ENCODE results near the gene NT5M. TPM values are rescaled to one million over a fixed set of nuclear protein-coding genes. Genes with fewer than 3 reads are reported as not detected.
A peak's percentile ranks its signal among the peaks of the same experiment; 100 is the strongest.

The NT5M gene
- total RNA-seq, 1 experiment from 2014 or later: 8.6 TPM

DNA sequence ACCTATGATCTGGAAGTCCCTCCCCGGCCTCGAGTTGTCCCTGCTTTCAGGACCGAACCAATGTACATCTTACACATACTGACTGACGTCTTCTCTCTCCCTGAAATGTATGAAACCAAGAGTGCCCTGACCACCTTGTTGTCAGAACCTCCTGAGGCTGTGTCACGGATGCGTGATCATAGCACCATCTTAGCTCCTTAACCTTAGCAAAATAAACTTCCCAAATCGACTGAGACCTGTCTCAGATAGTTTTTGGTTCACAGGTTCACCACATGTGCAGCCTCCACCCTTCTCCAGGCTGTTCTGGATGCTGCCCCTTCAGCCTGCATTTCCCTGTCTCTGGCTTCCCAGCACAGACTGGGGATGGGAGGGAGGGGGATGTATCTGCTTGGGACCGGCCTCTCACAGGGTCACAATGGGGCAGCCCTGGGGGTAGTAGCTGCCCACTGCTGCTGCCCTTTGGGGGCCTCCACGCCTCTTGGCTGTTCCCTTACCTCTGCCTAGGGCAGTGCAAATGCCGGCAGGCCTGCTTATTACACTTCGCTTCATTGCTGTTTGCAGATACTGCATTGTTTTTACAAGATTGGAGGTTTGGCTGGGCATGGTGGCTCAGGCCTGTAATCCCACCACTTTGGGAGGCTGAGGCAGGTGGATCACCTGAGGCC is 69.8 kb downstream of the NT5M start:
- TF ChIP-seq EZH2phosphoT487 (IDR thresholded peaks at IDR 0.05; ENCODE audit: borderline replicate concordance, low read length): no peak
- no peak for TF ChIP-seq EZH2 (IDR thresholded peaks at IDR 0.05; ENCODE audit: low read length, unreplicated experiment)
- TF ChIP-seq, protein P1, sequence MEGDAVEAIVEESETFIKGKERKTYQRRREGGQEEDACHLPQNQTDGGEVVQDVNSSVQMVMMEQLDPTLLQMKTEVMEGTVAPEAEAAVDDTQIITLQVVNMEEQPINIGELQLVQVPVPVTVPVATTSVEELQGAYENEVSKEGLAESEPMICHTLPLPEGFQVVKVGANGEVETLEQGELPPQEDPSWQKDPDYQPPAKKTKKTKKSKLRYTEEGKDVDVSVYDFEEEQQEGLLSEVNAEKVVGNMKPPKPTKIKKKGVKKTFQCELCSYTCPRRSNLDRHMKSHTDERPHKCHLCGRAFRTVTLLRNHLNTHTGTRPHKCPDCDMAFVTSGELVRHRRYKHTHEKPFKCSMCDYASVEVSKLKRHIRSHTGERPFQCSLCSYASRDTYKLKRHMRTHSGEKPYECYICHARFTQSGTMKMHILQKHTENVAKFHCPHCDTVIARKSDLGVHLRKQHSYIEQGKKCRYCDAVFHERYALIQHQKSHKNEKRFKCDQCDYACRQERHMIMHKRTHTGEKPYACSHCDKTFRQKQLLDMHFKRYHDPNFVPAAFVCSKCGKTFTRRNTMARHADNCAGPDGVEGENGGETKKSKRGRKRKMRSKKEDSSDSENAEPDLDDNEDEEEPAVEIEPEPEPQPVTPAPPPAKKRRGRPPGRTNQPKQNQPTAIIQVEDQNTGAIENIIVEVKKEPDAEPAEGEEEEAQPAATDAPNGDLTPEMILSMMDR (conservative IDR thresholded peaks at IDR 0.05; ENCODE audit: low read depth, low read length): no peak
- Histone ChIP-seq H3K9ac (ENCODE audit: low read length) (no peak overlapping the region), H3F3A (ENCODE audit: low read length, unreplicated experiment) (no peaks in the 10 kb centered on the region), H3K27ac (ENCODE audit: low read length) (no peak overlapping the region), H3K27me3 (ENCODE audit: low read length) (no peaks in the 10 kb centered on the region), H4K20me1 (ENCODE audit: low read length) (no peaks in the 10 kb centered on the region), H3K4me2 (ENCODE audit: low read length) (no peak overlapping the region), H3K4me1 (ENCODE audit: insufficient read depth, low read length) (peaks cover 22% of the 10 kb centered on the region), H3K36me3 (ENCODE audit: low read depth, low read length) (no peaks in the 10 kb centered on the region), H2AFZ (ENCODE audit: low read length) (no peak overlapping the region), H3K4me3 (ENCODE audit: low read length) (no peak overlapping the region), H3K9me3 (ENCODE audit: low read length) (no peaks in the 10 kb centered on the region), H3K79me2 (ENCODE audit: low read length) (no peaks in the 10 kb centered on the region), H3K9me2 (replicated peaks; ENCODE audit: low read length) (no peaks in the 10 kb centered on the region)
- intact Hi-C loops (cut with micrococcal nuclease): no loop called here
- POLR2A ChIA-PET (ENCODE audit: unreplicated experiment): no interaction called here
- BruUV-seq (replicated peaks): no TSS peak
- no peak for DNase-seq
- no peak for ATAC-seq
- CTCF ChIA-PET: no interaction called here

DNA sequence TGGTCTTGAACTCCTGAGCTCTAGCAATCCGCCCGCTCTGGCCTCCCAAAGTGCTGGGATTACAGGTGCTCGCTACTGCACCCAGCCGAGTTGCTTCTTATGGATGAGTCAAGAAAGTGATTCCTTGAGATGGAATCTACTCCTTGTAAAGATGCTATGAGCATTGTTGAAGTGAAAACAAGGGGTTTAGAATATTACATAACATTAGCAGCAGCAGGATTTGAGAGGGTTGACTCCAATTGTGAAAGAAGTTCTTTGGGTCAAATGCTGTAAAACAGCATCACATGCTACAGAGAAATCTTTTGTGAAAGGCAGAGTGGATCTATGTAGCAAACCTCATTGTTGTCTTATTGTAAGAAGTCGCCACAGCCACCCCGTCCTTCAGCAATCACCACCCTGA is 72.7 kb downstream of the NT5M start:
- no peak overlapping the region for H3K4me3 ChIP-seq (ENCODE audit: low read length)
- no TSS peak for BruUV-seq (replicated peaks)
- ATAC-seq: no peak
- H3K4me2 ChIP-seq (ENCODE audit: low read length): no peak overlapping the region
- H3K9ac ChIP-seq (ENCODE audit: low read length): no peak overlapping the region
- ChIA-PET POLR2A (ENCODE audit: unreplicated experiment) (no interaction called here), CTCF (no interaction called here)
- DNase-seq: peak; percentile 46
- TF ChIP-seq EZH2 (IDR thresholded peaks at IDR 0.05; ENCODE audit: low read length, unreplicated experiment) (no peak), EZH2phosphoT487 (IDR thresholded peaks at IDR 0.05; ENCODE audit: borderline replicate concordance, low read length) (no peak)
- TF ChIP-seq, protein P1 (conservative IDR thresholded peaks at IDR 0.05; ENCODE audit: low read depth, low read length): no peak
- no peaks in the 10 kb centered on the region for H3F3A ChIP-seq (ENCODE audit: low read length, unreplicated experiment)
- no peaks in the 10 kb centered on the region for H3K27me3 ChIP-seq (ENCODE audit: low read length)
- no peaks in the 10 kb centered on the region for H3K36me3 ChIP-seq (ENCODE audit: low read depth, low read length)
- no peak overlapping the region for H2AFZ ChIP-seq (ENCODE audit: low read length)
- intact Hi-C loops (cut with micrococcal nuclease): no loop called here
- H4K20me1 ChIP-seq (ENCODE audit: low read length): no peaks in the 10 kb centered on the region
- H3K4me1 ChIP-seq (ENCODE audit: insufficient read depth, low read length): peaks cover 13% of the 10 kb centered on the region
- no peaks in the 10 kb centered on the region for H3K9me3 ChIP-seq (ENCODE audit: low read length)
- no peaks in the 10 kb centered on the region for H3K9me2 ChIP-seq (replicated peaks; ENCODE audit: low read length)
- peak overlapping the region; percentile 13 for H3K27ac ChIP-seq (ENCODE audit: low read length)
- no peaks in the 10 kb centered on the region for H3K79me2 ChIP-seq (ENCODE audit: low read length)

- ATAC-seq (peak; percentile 76), DNase-seq (peak; percentile 63)
- H3K9me2 ChIP-seq (replicated peaks; ENCODE audit: low read length): no peaks in the 10 kb centered on the region
- H3K4me3 ChIP-seq (ENCODE audit: low read length): no peak overlapping the region
- H3K4me2 ChIP-seq (ENCODE audit: low read length): no peak overlapping the region
- H3K4me1 ChIP-seq (ENCODE audit: insufficient read depth, low read length): peaks cover 13% of the 10 kb centered on the region
- H3K27ac ChIP-seq (ENCODE audit: low read length): peak overlapping the region; percentile 13
- TF ChIP-seq, protein P1 (conservative IDR thresholded peaks at IDR 0.05; ENCODE audit: low read depth, low read length): no peak
- TF ChIP-seq EZH2 (IDR thresholded peaks at IDR 0.05; ENCODE audit: low read length, unreplicated experiment): no peak
- TF ChIP-seq EZH2phosphoT487 (IDR thresholded peaks at IDR 0.05; ENCODE audit: borderline replicate concordance, low read length): no peak
- H3K9ac ChIP-seq (ENCODE audit: low read length): no peak overlapping the region
- no peaks in the 10 kb centered on the region for H3K9me3 ChIP-seq (ENCODE audit: low read length)
- no peaks in the 10 kb centered on the region for H4K20me1 ChIP-seq (ENCODE audit: low read length)
- H3K79me2 ChIP-seq (ENCODE audit: low read length): no peaks in the 10 kb centered on the region
- POLR2A ChIA-PET (ENCODE audit: unreplicated experiment): no interaction called here
- H3K36me3 ChIP-seq (ENCODE audit: low read depth, low read length): no peaks in the 10 kb centered on the region
- BruUV-seq (replicated peaks): no TSS peak
- no peaks in the 10 kb centered on the region for H3F3A ChIP-seq (ENCODE audit: low read length, unreplicated experiment)
- H3K27me3 ChIP-seq (ENCODE audit: low read length): no peaks in the 10 kb centered on the region
- CTCF ChIA-PET: no interaction called here
- no peak overlapping the region for H2AFZ ChIP-seq (ENCODE audit: low read length)
- intact Hi-C loops (cut with micrococcal nuclease): no loop called here
Observed at GRCh38 chr17:17376362-17376761, 73.2 kb downstream of the NT5M start.
